Measurements from ENCODE around the gene EXOC6B.

EXOC6B gene

GRCh38 chr2:72718876-72719275 is 107.0 kb downstream of the EXOC6B start:
- H3K4me2 ChIP-seq (ENCODE audit: insufficient read depth, low read length): no peak overlapping the region
- no peak overlapping the region for H3K27ac ChIP-seq (ENCODE audit: low read length)
- H3K79me2 ChIP-seq (ENCODE audit: insufficient read depth, low read length): no peaks in the 10 kb centered on the region
- H4K20me1 ChIP-seq (ENCODE audit: insufficient read depth, low read length): no peaks in the 10 kb centered on the region
- no peak overlapping the region for H3K9ac ChIP-seq (ENCODE audit: low read depth, low read length)
- no peaks in the 10 kb centered on the region for H3K27me3 ChIP-seq (ENCODE audit: insufficient read depth, low read length, poor library complexity)
- no peaks in the 10 kb centered on the region for H3K36me3 ChIP-seq (ENCODE audit: insufficient read depth, low read length)
- no peak for DNase-seq
- no peak overlapping the region for H3K4me3 ChIP-seq (ENCODE audit: low read depth in 1 of 2, low read length in 2 of 2)
- ATAC-seq (ENCODE audit: insufficient read depth, low read depth): no peak
- no peak overlapping the region for H2AFZ ChIP-seq (ENCODE audit: low read depth, low read length)
- H3K9me3 ChIP-seq (ENCODE audit: insufficient read depth, low read length, severe bottlenecking): no peaks in the 10 kb centered on the region
- TF ChIP-seq EZH2 (IDR thresholded peaks at IDR 0.05; ENCODE audit: borderline replicate concordance, low read depth, low read length, severe bottlenecking): no peak
- no peak for TF ChIP-seq CTCF (IDR thresholded peaks at IDR 0.05; ENCODE audit: borderline replicate concordance, extremely low read depth, low read length, poor library complexity, severe bottlenecking)
- H3K4me1 ChIP-seq (ENCODE audit: insufficient read depth, low read length): no peaks in the 10 kb centered on the region

DNA sequence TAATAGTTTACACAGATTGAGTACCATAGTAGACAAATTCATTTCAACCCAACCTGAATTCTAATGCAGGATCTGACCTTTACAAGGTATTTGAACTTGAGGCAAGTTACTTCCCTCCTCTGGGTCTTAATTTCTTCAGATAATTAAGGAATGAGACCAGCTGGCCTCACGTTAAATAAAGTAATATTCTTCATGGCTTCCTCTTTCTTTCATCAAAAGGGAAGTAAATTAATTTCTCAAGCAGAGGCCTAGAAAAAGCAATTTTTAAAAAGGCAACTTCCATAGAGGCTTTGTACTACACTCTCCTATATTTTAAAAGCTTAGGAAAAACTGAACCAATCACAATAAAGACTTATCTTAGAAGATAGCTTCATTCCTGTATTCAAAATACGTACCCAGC is 109.2 kb downstream of the EXOC6B start:
- ATAC-seq (ENCODE audit: insufficient read depth, low read depth) (no peak), DNase-seq (no peak)
- no peaks in the 10 kb centered on the region for H3K4me1 ChIP-seq (ENCODE audit: insufficient read depth, low read length)
- no peak overlapping the region for H3K27ac ChIP-seq (ENCODE audit: low read length)
- no peak overlapping the region for H3K9ac ChIP-seq (ENCODE audit: low read depth, low read length)
- no peaks in the 10 kb centered on the region for H3K36me3 ChIP-seq (ENCODE audit: insufficient read depth, low read length)
- H3K79me2 ChIP-seq (ENCODE audit: insufficient read depth, low read length): no peaks in the 10 kb centered on the region
- no peaks in the 10 kb centered on the region for H4K20me1 ChIP-seq (ENCODE audit: insufficient read depth, low read length)
- no peak overlapping the region for H3K4me2 ChIP-seq (ENCODE audit: insufficient read depth, low read length)
- H3K27me3 ChIP-seq (ENCODE audit: insufficient read depth, low read length, poor library complexity): no peaks in the 10 kb centered on the region
- H3K4me3 ChIP-seq (ENCODE audit: low read depth in 1 of 2, low read length in 2 of 2): no peak overlapping the region
- no peaks in the 10 kb centered on the region for H3K9me3 ChIP-seq (ENCODE audit: insufficient read depth, low read length, severe bottlenecking)
- H2AFZ ChIP-seq (ENCODE audit: low read depth, low read length): no peak overlapping the region
- no peak for TF ChIP-seq CTCF (IDR thresholded peaks at IDR 0.05; ENCODE audit: borderline replicate concordance, extremely low read depth, low read length, poor library complexity, severe bottlenecking)
- TF ChIP-seq EZH2 (IDR thresholded peaks at IDR 0.05; ENCODE audit: borderline replicate concordance, low read depth, low read length, severe bottlenecking): no peak

DNA sequence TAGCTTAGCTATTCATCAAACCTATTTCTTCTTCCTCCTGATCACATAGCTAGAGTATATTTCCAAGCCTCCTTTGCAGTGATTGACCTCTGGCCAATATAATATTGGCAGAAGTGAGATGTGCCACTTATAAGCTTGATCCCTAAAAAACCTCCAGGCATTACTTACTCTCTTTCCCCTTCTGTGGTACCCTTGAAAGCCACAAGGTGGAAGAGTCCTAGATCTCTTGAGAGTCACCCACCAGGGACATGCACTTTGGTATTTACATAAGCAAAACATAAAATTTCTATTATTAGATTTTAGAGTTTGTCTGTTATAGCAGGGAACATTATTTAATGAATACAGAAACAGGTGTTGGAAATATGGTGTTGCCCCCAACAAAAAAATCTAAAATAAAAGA is 112.0 kb downstream of the EXOC6B start:
- ATAC-seq (ENCODE audit: insufficient read depth, low read depth) (no peak), DNase-seq (no peak)
- Histone ChIP-seq H3K9ac (ENCODE audit: low read depth, low read length) (no peak overlapping the region), H3K27ac (ENCODE audit: low read length) (no peak overlapping the region), H3K79me2 (ENCODE audit: insufficient read depth, low read length) (no peaks in the 10 kb centered on the region), H2AFZ (ENCODE audit: low read depth, low read length) (no peak overlapping the region), H3K4me3 (ENCODE audit: low read depth in 1 of 2, low read length in 2 of 2) (no peak overlapping the region), H3K36me3 (ENCODE audit: insufficient read depth, low read length) (no peaks in the 10 kb centered on the region), H4K20me1 (ENCODE audit: insufficient read depth, low read length) (no peaks in the 10 kb centered on the region), H3K4me2 (ENCODE audit: insufficient read depth, low read length) (no peak overlapping the region), H3K4me1 (ENCODE audit: insufficient read depth, low read length) (no peaks in the 10 kb centered on the region), H3K27me3 (ENCODE audit: insufficient read depth, low read length, poor library complexity) (no peaks in the 10 kb centered on the region), H3K9me3 (ENCODE audit: insufficient read depth, low read length, severe bottlenecking) (no peaks in the 10 kb centered on the region)
- TF ChIP-seq CTCF (IDR thresholded peaks at IDR 0.05; ENCODE audit: borderline replicate concordance, extremely low read depth, low read length, poor library complexity, severe bottlenecking) (peak; percentile 7), EZH2 (IDR thresholded peaks at IDR 0.05; ENCODE audit: borderline replicate concordance, low read depth, low read length, severe bottlenecking) (no peak)

GRCh38 chr2:72712977-72713376 is 112.9 kb downstream of the EXOC6B start:
- Histone ChIP-seq H3K4me1 (ENCODE audit: insufficient read depth, low read length) (no peaks in the 10 kb centered on the region), H3K9me3 (ENCODE audit: insufficient read depth, low read length, severe bottlenecking) (no peaks in the 10 kb centered on the region), H3K9ac (ENCODE audit: low read depth, low read length) (no peak overlapping the region), H3K36me3 (ENCODE audit: insufficient read depth, low read length) (no peaks in the 10 kb centered on the region), H4K20me1 (ENCODE audit: insufficient read depth, low read length) (no peaks in the 10 kb centered on the region), H3K4me3 (ENCODE audit: low read depth in 1 of 2, low read length in 2 of 2) (no peak overlapping the region), H3K79me2 (ENCODE audit: insufficient read depth, low read length) (no peaks in the 10 kb centered on the region), H2AFZ (ENCODE audit: low read depth, low read length) (no peak overlapping the region), H3K27ac (ENCODE audit: low read length) (no peak overlapping the region), H3K4me2 (ENCODE audit: insufficient read depth, low read length) (no peak overlapping the region), H3K27me3 (ENCODE audit: insufficient read depth, low read length, poor library complexity) (no peaks in the 10 kb centered on the region)
- TF ChIP-seq EZH2 (IDR thresholded peaks at IDR 0.05; ENCODE audit: borderline replicate concordance, low read depth, low read length, severe bottlenecking) (no peak), CTCF (IDR thresholded peaks at IDR 0.05; ENCODE audit: borderline replicate concordance, extremely low read depth, low read length, poor library complexity, severe bottlenecking) (no peak)
- DNase-seq (no peak), ATAC-seq (ENCODE audit: insufficient read depth, low read depth) (no peak)
